ENCODE measurements around the gene TTC28.

TTC28 gene

GRCh38 chr22:28410050-28410816, 269.4 kb downstream of the TTC28 start (continued):
- TF ChIP-seq ZNF776 (tag by site-specific recombination; IDR thresholded peaks at IDR 0.05; ENCODE audit: borderline replicate concordance), result no peak
- no peak for TF ChIP-seq ZNF433 (tag by site-specific recombination; IDR thresholded peaks at IDR 0.05; ENCODE audit: low read depth)
- no peak for TF ChIP-seq ZBTB6 (tag by site-specific recombination; IDR thresholded peaks at IDR 0.05)
- TF ChIP-seq PATZ1 (tag by site-specific recombination; IDR thresholded peaks at IDR 0.05), result no peak
- 0 out of 2 replicates have a peak, but pooled peaks have one; percentile 28 for TF ChIP-seq ZFP69B (tag by site-specific recombination; IDR thresholded peaks at IDR 0.05)
- no peak for TF ChIP-seq ZSCAN23 (tag by site-specific recombination; IDR thresholded peaks at IDR 0.05)
- no peak for TF ChIP-seq ZNF423 (tag by site-specific recombination; IDR thresholded peaks at IDR 0.05)
- TF ChIP-seq ZNF2 (tag by site-specific recombination; IDR thresholded peaks at IDR 0.05), result no peak

DNA sequence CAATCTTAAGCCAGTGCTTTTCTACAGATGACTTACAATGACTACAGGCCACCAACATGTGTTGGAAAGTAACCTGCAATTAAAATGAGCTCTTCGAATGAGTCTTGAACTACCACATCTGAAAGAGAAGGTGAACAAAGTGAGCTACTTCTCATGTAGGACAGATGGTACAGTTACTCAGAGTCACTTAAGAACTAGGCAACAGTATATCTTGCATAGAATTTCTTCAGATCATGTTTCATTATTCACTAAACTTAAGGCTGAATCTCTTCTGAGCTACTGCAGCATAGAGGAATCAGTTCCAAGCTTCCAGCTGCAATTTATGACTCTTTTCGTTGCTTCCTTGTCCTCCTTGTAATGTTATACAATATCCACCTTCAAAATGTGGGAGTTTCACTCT, 270.9 kb downstream of the TTC28 start:
- no peaks in the 10 kb centered on the region for H3K36me3 ChIP-seq (ENCODE audit: control insufficient read depth in 2 of 2, insufficient read depth in 1 of 2, low read length in 2 of 2)
- no peaks in the 10 kb centered on the region for H3K9me3 ChIP-seq (ENCODE audit: control insufficient read depth, insufficient read depth, low read depth, low read length)
- TF ChIP-seq OSR2 (tag by site-specific recombination; IDR thresholded peaks at IDR 0.05), result peak; percentile 50; the same call in 1 of the 2 replicates
- TF ChIP-seq, protein P1, sequence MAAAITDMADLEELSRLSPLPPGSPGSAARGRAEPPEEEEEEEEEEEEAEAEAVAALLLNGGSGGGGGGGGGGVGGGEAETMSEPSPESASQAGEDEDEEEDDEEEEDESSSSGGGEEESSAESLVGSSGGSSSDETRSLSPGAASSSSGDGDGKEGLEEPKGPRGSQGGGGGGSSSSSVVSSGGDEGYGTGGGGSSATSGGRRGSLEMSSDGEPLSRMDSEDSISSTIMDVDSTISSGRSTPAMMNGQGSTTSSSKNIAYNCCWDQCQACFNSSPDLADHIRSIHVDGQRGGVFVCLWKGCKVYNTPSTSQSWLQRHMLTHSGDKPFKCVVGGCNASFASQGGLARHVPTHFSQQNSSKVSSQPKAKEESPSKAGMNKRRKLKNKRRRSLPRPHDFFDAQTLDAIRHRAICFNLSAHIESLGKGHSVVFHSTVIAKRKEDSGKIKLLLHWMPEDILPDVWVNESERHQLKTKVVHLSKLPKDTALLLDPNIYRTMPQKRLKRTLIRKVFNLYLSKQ (tag by site-specific recombination; IDR thresholded peaks at IDR 0.05; ENCODE audit: borderline replicate concordance), result no peak
- CTCF ChIA-PET, result no interaction called here
- H3K4me1 ChIP-seq (ENCODE audit: control insufficient read depth, insufficient read depth, low read length), result peaks cover 17% of the 10 kb centered on the region
- POLR2A ChIA-PET, result no interaction called here
- no peak overlapping the region for H3K27ac ChIP-seq (ENCODE audit: extremely low read depth, low read depth, low read length)
- H3K4me3 ChIP-seq (ENCODE audit: low read depth, low read length), result no peak overlapping the region

- Histone ChIP-seq H3K4me1 (ENCODE audit: control insufficient read depth, insufficient read depth, low read length) (peaks cover 17% of the 10 kb centered on the region), H3K27ac (ENCODE audit: extremely low read depth, low read depth, low read length) (no peak overlapping the region), H3K9me3 (ENCODE audit: control insufficient read depth, insufficient read depth, low read depth, low read length) (no peaks in the 10 kb centered on the region), H3K4me3 (ENCODE audit: low read depth, low read length) (no peak overlapping the region), H3K36me3 (ENCODE audit: control insufficient read depth in 2 of 2, insufficient read depth in 1 of 2, low read length in 2 of 2) (no peaks in the 10 kb centered on the region)
- TF ChIP-seq ZNF184 (tag by site-specific recombination; IDR thresholded peaks at IDR 0.05), result 0 out of 2 replicates have a peak, but pooled peaks have one; percentile 19
- TF ChIP-seq ZNF302 (tag by site-specific recombination; IDR thresholded peaks at IDR 0.05; ENCODE audit: low read depth), result no peak
- peak; percentile 76 for TF ChIP-seq ZNF449 (tag by site-specific recombination; IDR thresholded peaks at IDR 0.05)
- no peak; the same call in 1 of the 2 replicates for TF ChIP-seq ZNF350 (tag by site-specific recombination; IDR thresholded peaks at IDR 0.05)
- TF ChIP-seq ZNF670 (tag by site-specific recombination; IDR thresholded peaks at IDR 0.05; ENCODE audit: low read depth), result no peak
- 0 out of 2 replicates have a peak, but pooled peaks have one; percentile 31 for TF ChIP-seq ZNF660 (tag by site-specific recombination; IDR thresholded peaks at IDR 0.05)
- TF ChIP-seq, protein P2, sequence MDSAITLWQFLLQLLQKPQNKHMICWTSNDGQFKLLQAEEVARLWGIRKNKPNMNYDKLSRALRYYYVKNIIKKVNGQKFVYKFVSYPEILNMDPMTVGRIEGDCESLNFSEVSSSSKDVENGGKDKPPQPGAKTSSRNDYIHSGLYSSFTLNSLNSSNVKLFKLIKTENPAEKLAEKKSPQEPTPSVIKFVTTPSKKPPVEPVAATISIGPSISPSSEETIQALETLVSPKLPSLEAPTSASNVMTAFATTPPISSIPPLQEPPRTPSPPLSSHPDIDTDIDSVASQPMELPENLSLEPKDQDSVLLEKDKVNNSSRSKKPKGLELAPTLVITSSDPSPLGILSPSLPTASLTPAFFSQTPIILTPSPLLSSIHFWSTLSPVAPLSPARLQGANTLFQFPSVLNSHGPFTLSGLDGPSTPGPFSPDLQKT (IDR thresholded peaks at IDR 0.05; ENCODE audit: borderline replicate concordance, low read depth, low read length), result no peak
- TF ChIP-seq ZNF561 (tag by site-specific recombination; IDR thresholded peaks at IDR 0.05; ENCODE audit: borderline replicate concordance), result no peak
- no peak for TF ChIP-seq ZNF221 (tag by site-specific recombination; IDR thresholded peaks at IDR 0.05; ENCODE audit: borderline replicate concordance)
- POLR2A ChIA-PET, result no interaction called here
- CTCF ChIA-PET, result no interaction called here
Measured at GRCh38 chr22:28407645-28408044, 272.0 kb downstream of the TTC28 start.

Data from HEK293 (cell line).